ENCODE data around the gene MMP19.

The MMP19 gene

DNA sequence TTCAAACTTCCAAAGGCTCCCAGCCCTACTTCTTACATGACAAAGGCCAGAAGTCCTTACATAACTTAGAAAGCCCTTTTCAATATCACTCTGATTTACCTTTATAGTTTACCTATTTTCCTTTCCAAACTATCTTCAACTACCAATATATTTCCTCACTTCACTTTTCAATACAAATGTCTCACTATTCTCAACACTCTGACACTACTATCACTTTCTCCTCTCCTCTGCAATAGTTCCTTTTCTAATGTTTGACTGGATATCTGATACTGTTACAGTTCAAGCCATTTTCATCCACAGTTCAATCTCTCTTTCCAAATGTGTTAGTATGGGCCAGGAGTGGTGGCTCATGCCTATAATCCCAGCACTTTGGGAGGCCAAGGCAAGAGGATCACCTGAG is 28.5 kb downstream of the MMP19 start:
- no peak for DNase-seq (ENCODE audit: low spot score)

DNA sequence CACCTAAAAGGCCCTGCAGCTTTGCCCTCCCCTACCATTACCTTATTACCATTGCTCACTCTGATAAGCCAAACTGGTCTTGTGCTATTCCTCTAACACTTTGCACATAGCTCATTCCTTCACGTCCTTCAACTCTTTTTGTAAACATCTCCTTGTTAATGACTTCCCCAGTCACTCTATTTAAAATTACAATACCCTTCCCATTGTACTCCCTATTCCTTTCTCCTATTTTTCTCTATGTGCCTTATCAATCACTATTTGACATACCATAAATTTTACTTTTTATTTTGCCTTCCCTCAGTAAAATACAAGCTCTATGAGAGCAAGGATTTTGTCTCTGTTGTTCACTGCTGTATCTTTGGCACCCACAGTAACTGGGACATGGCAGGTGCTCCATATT is 30.6 kb downstream of the MMP19 start:
- no peak for DNase-seq (ENCODE audit: low spot score)

DNA sequence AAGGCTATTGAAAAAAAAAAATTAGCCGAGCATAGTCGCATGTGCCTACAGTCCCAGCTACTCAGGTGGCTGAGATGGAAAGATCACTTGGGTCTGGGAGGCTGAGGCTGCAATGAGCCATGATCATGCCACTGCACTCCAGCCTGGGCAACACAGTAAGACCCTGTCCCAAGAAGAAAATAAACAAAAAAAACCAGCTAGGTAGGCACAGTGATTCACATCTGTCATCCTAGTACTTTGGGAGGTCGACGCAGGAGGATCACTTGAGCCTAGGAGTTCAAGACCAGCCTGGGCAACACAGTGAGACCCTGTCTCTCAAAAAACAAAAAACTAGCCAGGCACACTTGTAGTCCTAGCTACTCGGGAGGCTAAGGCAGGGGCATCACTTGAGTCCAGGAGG is 33.5 kb downstream of the MMP19 start:
- DNase-seq (ENCODE audit: low spot score), result no peak

GRCh38 chr12:55806982-55807381 is 35.8 kb downstream of the MMP19 start:
- no peak for DNase-seq (ENCODE audit: low spot score)

DNA sequence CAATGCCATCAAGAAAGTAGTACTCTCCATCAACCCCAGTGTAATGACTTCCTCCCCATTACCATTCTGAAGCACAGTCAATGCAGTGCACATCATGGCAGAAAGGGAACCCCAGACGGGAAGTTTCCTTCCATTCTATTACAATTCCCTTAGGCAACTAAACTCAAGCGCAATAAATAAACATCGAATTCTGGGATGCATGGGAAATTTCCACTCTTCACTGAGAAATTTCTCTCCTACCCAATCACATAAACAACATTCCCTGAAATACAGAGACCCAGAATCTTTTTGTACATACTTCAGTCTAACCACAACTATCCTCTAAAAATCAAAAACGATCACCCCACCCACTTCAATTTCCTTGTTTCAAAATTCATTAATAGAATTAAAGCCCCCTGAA is 45.2 kb downstream of the MMP19 start:
- no peak for DNase-seq (ENCODE audit: low spot score)

DNA sequence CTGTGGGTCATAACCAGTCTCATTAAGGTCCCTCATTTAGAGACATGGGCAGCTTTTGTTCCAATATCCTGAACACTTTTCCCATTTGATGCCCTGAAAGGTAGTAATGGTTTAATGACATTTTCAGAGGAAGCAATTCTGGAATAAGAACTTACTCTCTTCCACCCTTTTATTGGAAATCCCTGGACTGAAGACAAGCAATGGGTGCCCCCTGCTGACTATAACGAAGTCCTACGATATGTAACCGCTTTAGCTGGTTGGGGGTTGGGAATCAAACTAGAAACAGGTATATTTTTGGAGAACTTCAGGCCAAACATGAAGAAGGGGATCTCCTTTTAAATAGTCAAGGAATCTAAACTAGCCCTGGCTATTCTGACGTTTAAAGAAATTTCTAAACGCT is 45.7 kb downstream of the MMP19 start:
- peak; percentile 36 for DNase-seq (ENCODE audit: low spot score)

GRCh38 chr12:55795950-55796349 is 46.8 kb downstream of the MMP19 start:
- no peak for DNase-seq (ENCODE audit: low spot score)

DNA sequence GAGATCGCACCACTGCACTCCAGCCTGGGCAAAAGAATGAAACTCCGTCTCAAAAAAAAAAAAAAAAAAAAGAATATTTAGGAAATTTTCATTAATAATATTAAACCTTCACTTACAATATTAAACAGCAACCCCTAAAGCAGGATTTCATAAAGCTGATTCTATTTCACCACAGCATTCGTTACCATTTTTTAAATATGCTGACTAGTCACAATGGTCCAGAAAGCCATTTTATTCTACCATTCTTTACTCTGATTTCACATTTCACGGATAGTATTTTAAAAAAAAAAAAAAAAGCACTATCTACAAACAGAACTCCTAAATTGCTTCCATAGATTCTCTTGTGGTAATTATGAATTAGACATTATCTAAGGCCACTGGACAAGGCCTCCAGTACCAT is 52.8 kb downstream of the MMP19 start:
- no peak for DNase-seq (ENCODE audit: low spot score)

GRCh38 chr12:55789171-55789570 is 53.6 kb downstream of the MMP19 start:
- DNase-seq (ENCODE audit: low spot score), result no peak

- no peak for DNase-seq (ENCODE audit: low spot score)
These were observed 54.2 kb downstream of the MMP19 start for GRCh38 chr12:55788546-55788945.

All from AG08396 (cell line).